ENCODE results near the gene KCNN1.
A peak's percentile ranks its signal among the peaks of the same experiment; 100 is the strongest.

Gene KCNN1

GRCh38 chr19:17953869-17954268, 13.0 kb upstream of the KCNN1 start:
- no peak overlapping the region for H3K4me3 ChIP-seq (ENCODE audit: insufficient read depth, low read depth, low read length)
- peaks cover 57% of the 10 kb centered on the region for H3K27me3 ChIP-seq (ENCODE audit: control insufficient read depth, insufficient read depth, low read length, poor library complexity, severe bottlenecking)
- no peak overlapping the region for H3K27ac ChIP-seq (ENCODE audit: insufficient read depth, low read depth, low read length, poor library complexity, severe bottlenecking)
- WGBS, 2 experiments = 76 to 88% methylated on average over 4 of the region's 4 CpGs
- no peaks in the 10 kb centered on the region for H3K36me3 ChIP-seq (ENCODE audit: control insufficient read depth, insufficient read depth, low read length)
- H3K9me3 ChIP-seq (ENCODE audit: control insufficient read depth, low read length) = no peaks in the 10 kb centered on the region
- peaks cover 38% of the 10 kb centered on the region for H3K4me1 ChIP-seq (ENCODE audit: control insufficient read depth, insufficient read depth, low read length)

GRCh38 chr19:17954401-17954800, 12.5 kb upstream of the KCNN1 start:
- Histone ChIP-seq H3K4me3 (ENCODE audit: insufficient read depth, low read depth, low read length) (no peak overlapping the region), H3K9me3 (ENCODE audit: control insufficient read depth, low read length) (no peaks in the 10 kb centered on the region), H3K36me3 (ENCODE audit: control insufficient read depth, insufficient read depth, low read length) (no peaks in the 10 kb centered on the region), H3K27ac (ENCODE audit: insufficient read depth, low read depth, low read length, poor library complexity, severe bottlenecking) (no peak overlapping the region), H3K27me3 (ENCODE audit: control insufficient read depth, insufficient read depth, low read length, poor library complexity, severe bottlenecking) (peaks cover 52% of the 10 kb centered on the region), H3K4me1 (ENCODE audit: control insufficient read depth, insufficient read depth, low read length) (peaks cover 32% of the 10 kb centered on the region)
- 87 to 93% methylated on average over 7 of the region's 7 CpGs for WGBS, 2 experiments

- WGBS, 2 experiments = 92 to 94% methylated on average over 3 of the region's 3 CpGs
- H3K4me3 ChIP-seq (ENCODE audit: insufficient read depth, low read depth, low read length) = no peak overlapping the region
- H3K36me3 ChIP-seq (ENCODE audit: control insufficient read depth, insufficient read depth, low read length) = no peaks in the 10 kb centered on the region
- peaks cover 23% of the 10 kb centered on the region for H3K27me3 ChIP-seq (ENCODE audit: control insufficient read depth, insufficient read depth, low read length, poor library complexity, severe bottlenecking)
- H3K9me3 ChIP-seq (ENCODE audit: control insufficient read depth, low read length) = no peaks in the 10 kb centered on the region
- H3K4me1 ChIP-seq (ENCODE audit: control insufficient read depth, insufficient read depth, low read length) = peaks cover 8% of the 10 kb centered on the region
- H3K27ac ChIP-seq (ENCODE audit: insufficient read depth, low read depth, low read length, poor library complexity, severe bottlenecking) = no peak overlapping the region
These were observed 9.6 kb upstream of the KCNN1 start for GRCh38 chr19:17957149-17957849.

- H3K36me3 ChIP-seq (ENCODE audit: control insufficient read depth, insufficient read depth, low read length) = no peaks in the 10 kb centered on the region
- no peak overlapping the region for H3K4me3 ChIP-seq (ENCODE audit: insufficient read depth, low read depth, low read length)
- H3K9me3 ChIP-seq (ENCODE audit: control insufficient read depth, low read length) = no peaks in the 10 kb centered on the region
- peaks cover 17% of the 10 kb centered on the region for H3K27me3 ChIP-seq (ENCODE audit: control insufficient read depth, insufficient read depth, low read length, poor library complexity, severe bottlenecking)
- H3K27ac ChIP-seq (ENCODE audit: insufficient read depth, low read depth, low read length, poor library complexity, severe bottlenecking) = no peak overlapping the region
- H3K4me1 ChIP-seq (ENCODE audit: control insufficient read depth, insufficient read depth, low read length) = peaks cover 2% of the 10 kb centered on the region
These were observed 9.0 kb upstream of the KCNN1 start for GRCh38 chr19:17957885-17958284.

- H3K36me3 ChIP-seq (ENCODE audit: control insufficient read depth, insufficient read depth, low read length) = no peaks in the 10 kb centered on the region
- H3K4me3 ChIP-seq (ENCODE audit: insufficient read depth, low read depth, low read length) = no peak overlapping the region
- no peak overlapping the region for H3K27ac ChIP-seq (ENCODE audit: insufficient read depth, low read depth, low read length, poor library complexity, severe bottlenecking)
- no peaks in the 10 kb centered on the region for H3K9me3 ChIP-seq (ENCODE audit: control insufficient read depth, low read length)
- WGBS, 2 experiments = 87% methylated on average over 13 of the region's 13 CpGs
- H3K4me1 ChIP-seq (ENCODE audit: control insufficient read depth, insufficient read depth, low read length) = peaks cover 8% of the 10 kb centered on the region
- peaks cover 18% of the 10 kb centered on the region for H3K27me3 ChIP-seq (ENCODE audit: control insufficient read depth, insufficient read depth, low read length, poor library complexity, severe bottlenecking)
These were observed 2.8 kb upstream of the KCNN1 start for GRCh38 chr19:17963936-17964691.

- Histone ChIP-seq H3K9me3 (ENCODE audit: control insufficient read depth, low read length) (no peaks in the 10 kb centered on the region), H3K27me3 (ENCODE audit: control insufficient read depth, insufficient read depth, low read length, poor library complexity, severe bottlenecking) (peaks cover 18% of the 10 kb centered on the region), H3K27ac (ENCODE audit: insufficient read depth, low read depth, low read length, poor library complexity, severe bottlenecking) (no peak overlapping the region), H3K4me1 (ENCODE audit: control insufficient read depth, insufficient read depth, low read length) (peaks cover 8% of the 10 kb centered on the region), H3K4me3 (ENCODE audit: insufficient read depth, low read depth, low read length) (no peak overlapping the region), H3K36me3 (ENCODE audit: control insufficient read depth, insufficient read depth, low read length) (no peaks in the 10 kb centered on the region)
- 79 to 87% methylated on average over 11 of the region's 11 CpGs for WGBS, 2 experiments
These were observed 1.4 kb upstream of the KCNN1 start for GRCh38 chr19:17965370-17966128.

GRCh38 chr19:17966129-17966483, 801 bp upstream of the KCNN1 start:
- Histone ChIP-seq H3K4me1 (ENCODE audit: control insufficient read depth, insufficient read depth, low read length) (peaks cover 8% of the 10 kb centered on the region), H3K36me3 (ENCODE audit: control insufficient read depth, insufficient read depth, low read length) (no peaks in the 10 kb centered on the region), H3K27ac (ENCODE audit: insufficient read depth, low read depth, low read length, poor library complexity, severe bottlenecking) (no peak overlapping the region), H3K27me3 (ENCODE audit: control insufficient read depth, insufficient read depth, low read length, poor library complexity, severe bottlenecking) (peaks cover 18% of the 10 kb centered on the region), H3K9me3 (ENCODE audit: control insufficient read depth, low read length) (no peaks in the 10 kb centered on the region), H3K4me3 (ENCODE audit: insufficient read depth, low read depth, low read length) (no peak overlapping the region)
- WGBS, 2 experiments = 93% methylated on average over 2 of the region's 2 CpGs

- H3K27ac ChIP-seq (ENCODE audit: insufficient read depth, low read depth, low read length, poor library complexity, severe bottlenecking) = no peak overlapping the region
- WGBS, 2 experiments = 7 to 8% methylated on average over 35 of the region's 35 CpGs
- H3K4me3 ChIP-seq (ENCODE audit: insufficient read depth, low read depth, low read length) = peak overlapping the region; percentile 64
- no peaks in the 10 kb centered on the region for H3K36me3 ChIP-seq (ENCODE audit: control insufficient read depth, insufficient read depth, low read length)
- H3K27me3 ChIP-seq (ENCODE audit: control insufficient read depth, insufficient read depth, low read length, poor library complexity, severe bottlenecking) = peaks cover 18% of the 10 kb centered on the region
- H3K4me1 ChIP-seq (ENCODE audit: control insufficient read depth, insufficient read depth, low read length) = peaks cover 8% of the 10 kb centered on the region
- H3K9me3 ChIP-seq (ENCODE audit: control insufficient read depth, low read length) = no peaks in the 10 kb centered on the region
These were observed 547 bp downstream of the KCNN1 start for GRCh38 chr19:17967257-17968051.

- no peak overlapping the region for H3K27ac ChIP-seq (ENCODE audit: insufficient read depth, low read depth, low read length, poor library complexity, severe bottlenecking)
- H3K4me3 ChIP-seq (ENCODE audit: insufficient read depth, low read depth, low read length) = no peak overlapping the region
- H3K9me3 ChIP-seq (ENCODE audit: control insufficient read depth, low read length) = no peaks in the 10 kb centered on the region
- 80 to 84% methylated on average over 4 of the region's 4 CpGs for WGBS, 2 experiments
- no peaks in the 10 kb centered on the region for H3K36me3 ChIP-seq (ENCODE audit: control insufficient read depth, insufficient read depth, low read length)
- peaks cover 8% of the 10 kb centered on the region for H3K4me1 ChIP-seq (ENCODE audit: control insufficient read depth, insufficient read depth, low read length)
- peaks cover 18% of the 10 kb centered on the region for H3K27me3 ChIP-seq (ENCODE audit: control insufficient read depth, insufficient read depth, low read length, poor library complexity, severe bottlenecking)
These were observed 1.5 kb downstream of the KCNN1 start for GRCh38 chr19:17968362-17968761.
